HepG2 (cell line): Measurements from ENCODE around the gene MEX3D. TPM values are rescaled to one million over a fixed set of nuclear protein-coding genes. Genes with fewer than 3 reads are reported as not detected.
A peak's percentile ranks its signal among the peaks of the same experiment; 100 is the strongest.

Experiments used
- ATAC-seq: fragments of 200-7000 bp; cut with Tn5 transposase; 3 replicates; pipeline ENCODE4 v1.9.1; 2020; ENCODE audit warnings: mild to moderate bottlenecking, moderate library complexity
- BruUV-seq: library from RNA; stranded (reverse); fragments of 400-500 nt; replicated peaks from 2 replicates; lab custom pipeline; 2021; lab: Mats Ljungman, UMichigan
- CTCF ChIA-PET: fragments of 300-600 bp; formaldehyde crosslinking; extraction: SDS; loops from one replicate; lab custom pipeline; 2021; ENCODE audit warnings: low total read pairs, inconsistent platforms, low intra/inter-chr PET ratio; lab: Yijun Ruan, JAX
- POLR2A ChIA-PET: fragments of 350-600 bp; sonication (Branson Sonifier 250); formaldehyde crosslinking; loops from one replicate; lab custom pipeline; 2020; ENCODE audit warnings: antibody characterized with exemption, inconsistent platforms; lab: Yijun Ruan, JAX
- DNase-seq: peaks from one replicate; pipeline ENCODE4 v3.0.0-alpha.2; 2015; ENCODE audit warnings: low spot score
- FAIRE-seq: peaks from 3 replicates; lab custom pipeline; 2011; peaks lifted over from hg19 to GRCh38; lab: Jason Lieb, UNC
- H2AFZ ChIP-seq: one replicate; pipeline ENCODE4 v1.6.1; 2011; ENCODE audit warnings: low read length, inconsistent platforms
- H3K27ac ChIP-seq: fragments of 300-600 bp; 3 replicates; pipeline ENCODE4 v1.8.0; 2011; ENCODE audit warnings: mixed run types, mild to moderate bottlenecking, mixed read lengths, low read length, inconsistent platforms; ENCODE audit not compliant: insufficient read depth; ENCODE audit errors: extremely low read length
- H3K27me3 ChIP-seq, 2 experiments: fragments of 200-600 bp in 1 of 2; 2 replicates in 1 of 2; 3 replicates in 1 of 2; pipeline versions ENCODE4 v1.6.0 to v1.8.0; 2011; ENCODE audit warnings: low read length in 2 of 2, mild to moderate bottlenecking in 2 of 2, moderate library complexity in 2 of 2, inconsistent platforms in 1 of 2; ENCODE audit not compliant: insufficient read depth in 2 of 2, control insufficient read depth in 1 of 2
- H3K36me3 ChIP-seq, 2 experiments: fragments of 200-600 bp in 1 of 2; replicated peaks in 1 of 2; 2 replicates in 1 of 2; 3 replicates in 1 of 2; pipeline versions ENCODE4 v1.5.1 to v1.8.0; 2011; ENCODE audit warnings: low read length in 2 of 2, inconsistent platforms in 1 of 2; ENCODE audit not compliant: insufficient read depth in 2 of 2, control insufficient read depth in 1 of 2
- H3K4me1 ChIP-seq: 2 replicates; pipeline ENCODE4 v1.5.1; 2012; ENCODE audit warnings: low read length, inconsistent platforms; ENCODE audit not compliant: insufficient read depth
- H3K4me2 ChIP-seq: 2 replicates; pipeline ENCODE4 v1.6.0; 2011; ENCODE audit warnings: low read depth, low read length, inconsistent platforms
- H3K4me3 ChIP-seq, 3 experiments: fragments of 200-600 bp in 1 of 3; sonication (generic), shearing (Covaris generic) in 1 of 3; replicated peaks in 1 of 3; 2 replicates each; pipeline ENCODE4 v1.5.1; 2011 to 2016; ENCODE audit warnings: low read length in 3 of 3, inconsistent platforms in 2 of 3, low read depth in 2 of 3, mild to moderate bottlenecking in 2 of 3, control low read depth in 1 of 3, mixed read lengths in 1 of 3; ENCODE audit not compliant: insufficient read depth in 1 of 3
- H3K79me2 ChIP-seq: one replicate; pipeline ENCODE4 v1.6.1; 2011; ENCODE audit warnings: low read length, inconsistent platforms; ENCODE audit not compliant: insufficient read depth
- H3K9ac ChIP-seq: 2 replicates; pipeline ENCODE4 v1.6.0; 2011; ENCODE audit warnings: mild to moderate bottlenecking, low read depth, low read length, inconsistent platforms; ENCODE audit not compliant: insufficient read depth
- H3K9me3 ChIP-seq: 2 replicates; pipeline ENCODE4 v1.5.1; 2012; ENCODE audit warnings: mild to moderate bottlenecking, low read length
- H4K20me1 ChIP-seq: 2 replicates; pipeline ENCODE4 v1.6.0; 2011; ENCODE audit warnings: inconsistent platforms, mild to moderate bottlenecking, low read length, moderate library complexity; ENCODE audit not compliant: insufficient read depth
- CREB1 ChIP-seq, 2 experiments: fragments of 450-650 bp in 1 of 2; IDR thresholded peaks; 2 replicates each; pipeline ENCODE4 v1.6.1; 2016 to 2017; ENCODE audit warnings: control low read depth in 1 of 2, mild to moderate bottlenecking in 1 of 2, missing compliant biosample characterization in 1 of 2, missing genetic modification characterization in 1 of 2
- MAFF ChIP-seq: IDR thresholded peaks from 2 replicates; pipeline ENCODE4 v1.6.1; 2011; ENCODE audit warnings: low read depth, low read length, improper control_type of control experiment
- NFYB ChIP-seq: sonication (generic); formaldehyde crosslinking; IDR thresholded peaks from 2 replicates; pipeline ENCODE4 v1.4.0; 2020; ENCODE audit warnings: missing genetic modification reagents
- ZKSCAN8 ChIP-seq: IDR thresholded peaks from 2 replicates; pipeline ENCODE4 v1.6.1; 2016; ENCODE audit warnings: borderline replicate concordance, missing genetic modification reagents, missing compliant biosample characterization
- WGBS: methylation state at CpG from one replicate; pipeline ENCODE4 v1.1.6; 2017; ENCODE audit warnings: low lambda C conversion rate; 5-methylcytosine and 5-hydroxymethylcytosine counted together
- in situ Hi-C: cut with HindIII; loops from 2 replicates; pipeline ENCODE4 v1.10.0; 2017; ENCODE audit warnings: low pct_unique_long_range_greater_than_20kb; ENCODE audit not compliant: extremely low pct_ligation_motif_present
- intact Hi-C: fragments of 100-400 bp; cut with micrococcal nuclease; formaldehyde crosslinking; loops from one replicate; pipeline ENCODE4 v1.10.0; 2022; ENCODE audit not compliant: unreplicated experiment
- polyA plus RNA-seq, 8 experiments: library from polyadenylated mRNA; depleted of rRNA in 3 of 8; stranded (reverse) in 7 of 8; unstranded in 1 of 8; fragments of >200 nt; fragmentation: Illumina TruSeq in 4 of 8; extraction: Trizol in 4 of 8; gene quantifications; 2 replicates each; pipeline versions ENCODE4 v1.2.1 to v1.2.3, GENCODE V29; 2011 to 2016; ENCODE audit warnings: low read depth in 4 of 8, missing spikeins in 1 of 8, mixed read lengths in 1 of 8; ENCODE audit not compliant: insufficient read depth in 1 of 8
- total RNA-seq, 5 experiments: library from RNA; depleted of rRNA; stranded (reverse); fragments of >200 nt; fragmentation: Illumina TruSeq; extraction: Trizol; gene quantifications; 2 replicates each; pipeline ENCODE4 v1.2.3, GENCODE V29; 2016; ENCODE audit warnings: low read depth in 1 of 5
- TF ChIP-seq, protein P1 (sequence below): sonication (generic); formaldehyde crosslinking; IDR thresholded peaks from 2 replicates; pipeline ENCODE4 v1.4.0; 2020; ENCODE audit warnings: missing genetic modification reagents

MEX3D gene
- total and polyA plus RNA-seq, 2 of the 13 experiments (the other 11 are each of a cell fraction or from before 2014, with no cell fraction given) = 3.6 to 17.1 TPM

DNA sequence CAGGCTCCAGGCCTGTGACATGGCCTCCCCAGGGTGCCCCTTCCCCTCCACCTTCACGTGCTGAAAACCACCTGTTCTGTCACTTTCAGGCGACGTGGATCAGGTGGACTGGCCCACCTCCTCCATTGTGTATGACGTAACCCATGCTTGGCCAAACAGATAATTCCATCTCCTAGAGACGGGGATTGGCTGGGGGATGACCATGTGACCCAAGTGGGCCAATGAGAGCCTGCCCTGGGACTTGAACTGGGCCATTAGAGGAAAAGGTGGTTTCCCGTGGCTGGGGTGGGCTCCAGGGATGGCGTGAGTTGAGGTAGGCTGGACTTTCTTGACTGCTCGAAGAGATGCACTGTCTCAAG is 51.8 kb downstream of the MEX3D start (continued):
- TF ChIP-seq, protein P1, sequence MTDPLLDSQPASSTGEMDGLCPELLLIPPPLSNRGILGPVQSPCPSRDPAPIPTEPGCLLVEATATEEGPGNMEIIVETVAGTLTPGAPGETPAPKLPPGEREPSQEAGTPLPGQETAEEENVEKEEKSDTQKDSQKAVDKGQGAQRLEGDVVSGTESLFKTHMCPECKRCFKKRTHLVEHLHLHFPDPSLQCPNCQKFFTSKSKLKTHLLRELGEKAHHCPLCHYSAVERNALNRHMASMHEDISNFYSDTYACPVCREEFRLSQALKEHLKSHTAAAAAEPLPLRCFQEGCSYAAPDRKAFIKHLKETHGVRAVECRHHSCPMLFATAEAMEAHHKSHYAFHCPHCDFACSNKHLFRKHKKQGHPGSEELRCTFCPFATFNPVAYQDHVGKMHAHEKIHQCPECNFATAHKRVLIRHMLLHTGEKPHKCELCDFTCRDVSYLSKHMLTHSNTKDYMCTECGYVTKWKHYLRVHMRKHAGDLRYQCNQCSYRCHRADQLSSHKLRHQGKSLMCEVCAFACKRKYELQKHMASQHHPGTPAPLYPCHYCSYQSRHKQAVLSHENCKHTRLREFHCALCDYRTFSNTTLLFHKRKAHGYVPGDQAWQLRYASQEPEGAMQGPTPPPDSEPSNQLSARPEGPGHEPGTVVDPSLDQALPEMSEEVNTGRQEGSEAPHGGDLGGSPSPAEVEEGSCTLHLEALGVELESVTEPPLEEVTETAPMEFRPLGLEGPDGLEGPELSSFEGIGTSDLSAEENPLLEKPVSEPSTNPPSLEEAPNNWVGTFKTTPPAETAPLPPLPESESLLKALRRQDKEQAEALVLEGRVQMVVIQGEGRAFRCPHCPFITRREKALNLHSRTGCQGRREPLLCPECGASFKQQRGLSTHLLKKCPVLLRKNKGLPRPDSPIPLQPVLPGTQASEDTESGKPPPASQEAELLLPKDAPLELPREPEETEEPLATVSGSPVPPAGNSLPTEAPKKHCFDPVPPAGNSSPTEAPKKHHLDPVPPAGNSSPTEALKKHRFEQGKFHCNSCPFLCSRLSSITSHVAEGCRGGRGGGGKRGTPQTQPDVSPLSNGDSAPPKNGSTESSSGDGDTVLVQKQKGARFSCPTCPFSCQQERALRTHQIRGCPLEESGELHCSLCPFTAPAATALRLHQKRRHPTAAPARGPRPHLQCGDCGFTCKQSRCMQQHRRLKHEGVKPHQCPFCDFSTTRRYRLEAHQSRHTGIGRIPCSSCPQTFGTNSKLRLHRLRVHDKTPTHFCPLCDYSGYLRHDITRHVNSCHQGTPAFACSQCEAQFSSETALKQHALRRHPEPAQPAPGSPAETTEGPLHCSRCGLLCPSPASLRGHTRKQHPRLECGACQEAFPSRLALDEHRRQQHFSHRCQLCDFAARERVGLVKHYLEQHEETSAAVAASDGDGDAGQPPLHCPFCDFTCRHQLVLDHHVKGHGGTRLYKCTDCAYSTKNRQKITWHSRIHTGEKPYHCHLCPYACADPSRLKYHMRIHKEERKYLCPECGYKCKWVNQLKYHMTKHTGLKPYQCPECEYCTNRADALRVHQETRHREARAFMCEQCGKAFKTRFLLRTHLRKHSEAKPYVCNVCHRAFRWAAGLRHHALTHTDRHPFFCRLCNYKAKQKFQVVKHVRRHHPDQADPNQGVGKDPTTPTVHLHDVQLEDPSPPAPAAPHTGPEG (CRISPR knock-in tag) = no peak
- TF ChIP-seq CREB1 (IDR thresholded peaks at IDR 0.05) = peak; percentile 65
- no peak for TF ChIP-seq CREB1 (CRISPR knock-in tag; IDR thresholded peaks at IDR 0.05)
- TF ChIP-seq NFYB (CRISPR knock-in tag) = peak; percentile 67

DNA sequence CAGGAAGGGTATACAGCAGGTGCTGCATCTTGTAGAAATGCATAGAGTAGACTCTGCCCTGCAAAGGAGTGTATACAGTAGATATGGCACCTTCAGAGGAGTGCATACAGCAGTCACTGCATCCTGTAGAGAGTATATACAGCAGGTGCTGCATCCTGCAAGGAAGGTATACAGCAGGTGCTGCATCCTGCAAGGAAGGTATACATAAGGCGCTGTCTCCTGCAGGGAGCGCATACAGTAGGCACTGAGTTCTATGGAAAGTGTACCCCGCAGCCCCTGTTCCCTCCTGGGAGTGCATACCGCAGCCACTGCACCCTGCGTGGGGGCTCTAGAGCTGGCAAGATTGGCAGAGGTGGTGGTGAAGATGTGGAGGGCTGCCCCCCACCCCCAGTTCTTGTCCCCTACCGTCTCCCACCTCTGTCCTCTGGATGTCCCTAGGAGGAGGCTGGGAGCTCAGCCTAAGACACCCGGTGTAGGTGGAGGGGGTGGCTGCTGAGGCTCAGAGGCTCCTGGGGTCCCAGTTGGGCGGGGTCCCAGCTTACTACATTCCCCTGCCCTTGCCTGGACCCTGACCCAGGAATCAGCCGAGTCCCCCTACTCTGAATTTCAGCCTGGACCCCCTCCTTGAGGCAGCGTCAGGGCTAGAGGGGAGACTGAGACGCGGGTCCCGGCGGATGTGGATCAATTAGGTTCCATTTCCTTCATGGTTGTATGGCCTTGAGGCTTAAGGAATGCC is 53.0 kb downstream of the MEX3D start:
- BruUV-seq = no TSS peak
- no peak for FAIRE-seq

More for the DNA sequence above, 53.0 kb downstream of the MEX3D start:
- Histone ChIP-seq H3K27me3 (peaks cover 0 to 21% of the 10 kb centered on the region in 2 experiments; a peak in 3 of 5 replicates), H3K4me2 (no peak overlapping the region), H3K27ac (no peak overlapping the region), H3K4me3 (no peak overlapping the region), H3K36me3 (no peaks in the 10 kb centered on the region), H3K79me2 (no peaks in the 10 kb centered on the region), H3K9ac (no peak overlapping the region), H3K9me3 (no peaks in the 10 kb centered on the region), H3K4me1 (peaks cover 30% of the 10 kb centered on the region), H4K20me1 (no peaks in the 10 kb centered on the region), H2AFZ (no peak overlapping the region)
- ChIA-PET CTCF (no interaction called here), POLR2A (no interaction called here)
- DNase-seq (no peak), ATAC-seq (no peak)
- intact Hi-C loops = no loop called here
- WGBS = 53% methylated on average over 4 of the region's 14 CpGs
- TF ChIP-seq ZKSCAN8 (CRISPR knock-in tag) (peak; percentile 98), MAFF (no peak)
- in situ Hi-C loops = loop anchor here (5.0 kb wide), 1 partner anchor 58 kb away; no protein-coding TSS in a partner anchor
